ENCODE measurements around the gene PDCD2L. TPM values are rescaled to one million over a fixed set of nuclear protein-coding genes. Genes with fewer than 3 reads are reported as not detected.

PDCD2L gene
- total RNA-seq, 1 experiment from 2014 or later, result 43.3 TPM

GRCh38 chr19:34418300-34418699 is 14.1 kb downstream of the PDCD2L start:
- H3K9ac ChIP-seq (ENCODE audit: extremely low read depth, insufficient read length, low read length), result no peak overlapping the region

More at GRCh38 chr19:34418300-34418699, 14.1 kb downstream of the PDCD2L start:
- Histone ChIP-seq H3K79me1 (ENCODE audit: insufficient read depth, low read depth, low read length, poor library complexity, severe bottlenecking) (no peaks in the 10 kb centered on the region), H3K56ac (ENCODE audit: insufficient read length, low read depth, low read length) (no peak overlapping the region), H2BK15ac (ENCODE audit: low read depth, low read length) (no peak overlapping the region), H2BK12ac (ENCODE audit: insufficient read length, low read depth, low read length) (no peak overlapping the region), H3K79me2 (ENCODE audit: insufficient read depth, low read length) (no peaks in the 10 kb centered on the region; the same call in 1 of the 2 replicates), H2AFZ (ENCODE audit: low read length) (no peak overlapping the region), H3K18ac (ENCODE audit: insufficient read length, low read depth, low read length) (no peak overlapping the region), H3K23ac (ENCODE audit: insufficient read length, low read depth, low read length) (no peak overlapping the region), H2BK5ac (ENCODE audit: insufficient read length, low read length) (no peak overlapping the region), H3K27ac (ENCODE audit: insufficient read length, low read depth, low read length) (no peak overlapping the region), H4K8ac (replicated peaks; ENCODE audit: insufficient read length, low read depth, low read length) (no peak overlapping the region), H3K27me3 (ENCODE audit: insufficient read depth, low read length) (no peaks in the 10 kb centered on the region), H3K4me2 (ENCODE audit: insufficient read depth, insufficient read length, low read length) (no peak overlapping the region), H3K4ac (ENCODE audit: low read depth, low read length) (no peak overlapping the region), H4K5ac (ENCODE audit: insufficient read length, low read depth, low read length) (no peak overlapping the region), H3T11ph (ENCODE audit: low read length) (no peak overlapping the region), H3K4me1 (ENCODE audit: insufficient read depth, low read length) (no peaks in the 10 kb centered on the region), H2BK20ac (ENCODE audit: low read depth, low read length, poor library complexity, severe bottlenecking) (no peak overlapping the region), H4K20me1 (ENCODE audit: control insufficient read depth, insufficient read depth, insufficient read length) (no peaks in the 10 kb centered on the region), H3K14ac (ENCODE audit: insufficient read depth, low read length) (no peak overlapping the region), H2AK5ac (ENCODE audit: insufficient read length, low read length) (no peak overlapping the region), H4K91ac (ENCODE audit: insufficient read length, low read depth, low read length) (no peak overlapping the region), H3K9me3 (ENCODE audit: control insufficient read depth, low read depth, low read length) (no peaks in the 10 kb centered on the region), H2BK120ac (ENCODE audit: low read depth, low read length, poor library complexity, severe bottlenecking) (no peak overlapping the region), H3K23me2 (ENCODE audit: insufficient read length, low read depth, low read length, poor library complexity, severe bottlenecking) (no peaks in the 10 kb centered on the region)
- Mint-ChIP-seq H3K4me3 (no peak overlapping the region), H3K27me3 (ENCODE audit: low read depth) (no peaks in the 10 kb centered on the region), H3K4me1 (no peaks in the 10 kb centered on the region), H3K27ac (no peak overlapping the region), H3K9me3 (no peaks in the 10 kb centered on the region), H3K36me3 (ENCODE audit: insufficient read depth in 1 of 3, low read depth in 3 of 3) (peaks cover 46 to 75% (median 71%) of the 10 kb centered on the region in 3 experiments; a peak in 6 of 7 replicates)
- no CpG with 5 or more reads among the region's 4 CpGs for WGBS (ENCODE audit: extremely low coverage, insufficient read length, low lambda C conversion rate)
- DNase-seq, result no peak
- TF ChIP-seq, protein P1, sequence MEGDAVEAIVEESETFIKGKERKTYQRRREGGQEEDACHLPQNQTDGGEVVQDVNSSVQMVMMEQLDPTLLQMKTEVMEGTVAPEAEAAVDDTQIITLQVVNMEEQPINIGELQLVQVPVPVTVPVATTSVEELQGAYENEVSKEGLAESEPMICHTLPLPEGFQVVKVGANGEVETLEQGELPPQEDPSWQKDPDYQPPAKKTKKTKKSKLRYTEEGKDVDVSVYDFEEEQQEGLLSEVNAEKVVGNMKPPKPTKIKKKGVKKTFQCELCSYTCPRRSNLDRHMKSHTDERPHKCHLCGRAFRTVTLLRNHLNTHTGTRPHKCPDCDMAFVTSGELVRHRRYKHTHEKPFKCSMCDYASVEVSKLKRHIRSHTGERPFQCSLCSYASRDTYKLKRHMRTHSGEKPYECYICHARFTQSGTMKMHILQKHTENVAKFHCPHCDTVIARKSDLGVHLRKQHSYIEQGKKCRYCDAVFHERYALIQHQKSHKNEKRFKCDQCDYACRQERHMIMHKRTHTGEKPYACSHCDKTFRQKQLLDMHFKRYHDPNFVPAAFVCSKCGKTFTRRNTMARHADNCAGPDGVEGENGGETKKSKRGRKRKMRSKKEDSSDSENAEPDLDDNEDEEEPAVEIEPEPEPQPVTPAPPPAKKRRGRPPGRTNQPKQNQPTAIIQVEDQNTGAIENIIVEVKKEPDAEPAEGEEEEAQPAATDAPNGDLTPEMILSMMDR (conservative IDR thresholded peaks at IDR 0.05), result no peak
